ENCODE measurements around the gene CDKN2B.

GRCh38 chr9:21988056-21988990 lies 20.8 kb downstream of the CDKN2B start:
- no peak for TF ChIP-seq GATA2 (IDR thresholded peaks at IDR 0.05; ENCODE audit: low read depth, low read length)
- TF ChIP-seq GATA3 (IDR thresholded peaks at IDR 0.05; ENCODE audit: low read depth, low read length), result no peak
